ENCODE data around the gene ESPL1.

DNA sequence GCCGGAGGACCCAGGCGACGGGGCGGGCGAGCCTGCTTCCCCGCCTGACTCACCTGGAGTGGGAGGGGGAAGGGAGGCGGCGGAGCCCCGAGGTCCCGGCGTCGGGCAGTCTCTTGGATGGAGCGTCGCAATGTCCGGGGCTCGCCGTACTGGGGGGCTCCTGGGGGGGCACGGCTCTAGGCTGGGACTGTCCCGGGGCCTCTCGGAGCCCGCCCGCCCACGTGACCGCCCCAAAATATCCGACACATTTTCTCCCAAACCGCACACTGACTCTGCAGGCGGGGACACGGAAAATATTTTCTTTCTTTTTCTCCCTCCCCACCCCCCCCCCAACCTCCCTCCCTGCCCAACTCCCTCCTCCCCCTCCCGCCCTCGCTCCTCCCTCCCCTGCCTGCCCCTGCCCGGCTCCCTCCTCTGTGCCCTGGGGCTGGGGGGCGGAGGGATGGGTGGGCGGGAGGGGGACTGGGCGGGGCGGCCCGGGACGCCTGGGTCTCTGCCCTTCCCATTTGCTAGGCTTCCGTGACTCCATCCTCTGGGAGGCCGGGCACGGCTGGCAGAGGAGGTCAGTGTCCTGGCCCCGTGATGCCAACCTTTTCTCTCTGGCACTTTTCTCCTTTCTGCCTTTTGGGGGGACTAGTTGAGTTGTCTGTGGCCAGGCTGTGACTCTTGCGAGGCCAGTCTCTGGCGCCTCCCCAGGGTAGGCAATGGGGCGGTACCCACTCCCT is 36.0 kb upstream of the ESPL1 start, which contains the start of gene RARG:
- TF ChIP-seq, protein P1, sequence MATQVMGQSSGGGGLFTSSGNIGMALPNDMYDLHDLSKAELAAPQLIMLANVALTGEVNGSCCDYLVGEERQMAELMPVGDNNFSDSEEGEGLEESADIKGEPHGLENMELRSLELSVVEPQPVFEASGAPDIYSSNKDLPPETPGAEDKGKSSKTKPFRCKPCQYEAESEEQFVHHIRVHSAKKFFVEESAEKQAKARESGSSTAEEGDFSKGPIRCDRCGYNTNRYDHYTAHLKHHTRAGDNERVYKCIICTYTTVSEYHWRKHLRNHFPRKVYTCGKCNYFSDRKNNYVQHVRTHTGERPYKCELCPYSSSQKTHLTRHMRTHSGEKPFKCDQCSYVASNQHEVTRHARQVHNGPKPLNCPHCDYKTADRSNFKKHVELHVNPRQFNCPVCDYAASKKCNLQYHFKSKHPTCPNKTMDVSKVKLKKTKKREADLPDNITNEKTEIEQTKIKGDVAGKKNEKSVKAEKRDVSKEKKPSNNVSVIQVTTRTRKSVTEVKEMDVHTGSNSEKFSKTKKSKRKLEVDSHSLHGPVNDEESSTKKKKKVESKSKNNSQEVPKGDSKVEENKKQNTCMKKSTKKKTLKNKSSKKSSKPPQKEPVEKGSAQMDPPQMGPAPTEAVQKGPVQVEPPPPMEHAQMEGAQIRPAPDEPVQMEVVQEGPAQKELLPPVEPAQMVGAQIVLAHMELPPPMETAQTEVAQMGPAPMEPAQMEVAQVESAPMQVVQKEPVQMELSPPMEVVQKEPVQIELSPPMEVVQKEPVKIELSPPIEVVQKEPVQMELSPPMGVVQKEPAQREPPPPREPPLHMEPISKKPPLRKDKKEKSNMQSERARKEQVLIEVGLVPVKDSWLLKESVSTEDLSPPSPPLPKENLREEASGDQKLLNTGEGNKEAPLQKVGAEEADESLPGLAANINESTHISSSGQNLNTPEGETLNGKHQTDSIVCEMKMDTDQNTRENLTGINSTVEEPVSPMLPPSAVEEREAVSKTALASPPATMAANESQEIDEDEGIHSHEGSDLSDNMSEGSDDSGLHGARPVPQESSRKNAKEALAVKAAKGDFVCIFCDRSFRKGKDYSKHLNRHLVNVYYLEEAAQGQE (IDR thresholded peaks at IDR 0.05; ENCODE audit: borderline replicate concordance in 1 of 2, low read depth in 1 of 2, low read length in 2 of 2): no peak
- TF ChIP-seq TSC22D2 (CRISPR knock-in tag; IDR thresholded peaks at IDR 0.05; ENCODE audit: borderline replicate concordance) (no peak), EP300 (IDR thresholded peaks at IDR 0.05; ENCODE audit: low read depth in 2 of 2, low read length in 2 of 2) (no peak), EP300 (CRISPR knock-in tag; IDR thresholded peaks at IDR 0.05; ENCODE audit: borderline replicate concordance) (no peak), RXRA (CRISPR knock-in tag; IDR thresholded peaks at IDR 0.05) (no peak), ZNF670 (CRISPR knock-in tag; IDR thresholded peaks at IDR 0.05; ENCODE audit: borderline replicate concordance) (no peak), CCDC6 (CRISPR knock-in tag; IDR thresholded peaks at IDR 0.05) (no peak)
- TF ChIP-seq, protein P2, sequence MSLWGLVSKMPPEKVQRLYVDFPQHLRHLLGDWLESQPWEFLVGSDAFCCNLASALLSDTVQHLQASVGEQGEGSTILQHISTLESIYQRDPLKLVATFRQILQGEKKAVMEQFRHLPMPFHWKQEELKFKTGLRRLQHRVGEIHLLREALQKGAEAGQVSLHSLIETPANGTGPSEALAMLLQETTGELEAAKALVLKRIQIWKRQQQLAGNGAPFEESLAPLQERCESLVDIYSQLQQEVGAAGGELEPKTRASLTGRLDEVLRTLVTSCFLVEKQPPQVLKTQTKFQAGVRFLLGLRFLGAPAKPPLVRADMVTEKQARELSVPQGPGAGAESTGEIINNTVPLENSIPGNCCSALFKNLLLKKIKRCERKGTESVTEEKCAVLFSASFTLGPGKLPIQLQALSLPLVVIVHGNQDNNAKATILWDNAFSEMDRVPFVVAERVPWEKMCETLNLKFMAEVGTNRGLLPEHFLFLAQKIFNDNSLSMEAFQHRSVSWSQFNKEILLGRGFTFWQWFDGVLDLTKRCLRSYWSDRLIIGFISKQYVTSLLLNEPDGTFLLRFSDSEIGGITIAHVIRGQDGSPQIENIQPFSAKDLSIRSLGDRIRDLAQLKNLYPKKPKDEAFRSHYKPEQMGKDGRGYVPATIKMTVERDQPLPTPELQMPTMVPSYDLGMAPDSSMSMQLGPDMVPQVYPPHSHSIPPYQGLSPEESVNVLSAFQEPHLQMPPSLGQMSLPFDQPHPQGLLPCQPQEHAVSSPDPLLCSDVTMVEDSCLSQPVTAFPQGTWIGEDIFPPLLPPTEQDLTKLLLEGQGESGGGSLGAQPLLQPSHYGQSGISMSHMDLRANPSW (CRISPR knock-in tag; IDR thresholded peaks at IDR 0.05; ENCODE audit: borderline replicate concordance): no peak
- TF ChIP-seq, protein P3, sequence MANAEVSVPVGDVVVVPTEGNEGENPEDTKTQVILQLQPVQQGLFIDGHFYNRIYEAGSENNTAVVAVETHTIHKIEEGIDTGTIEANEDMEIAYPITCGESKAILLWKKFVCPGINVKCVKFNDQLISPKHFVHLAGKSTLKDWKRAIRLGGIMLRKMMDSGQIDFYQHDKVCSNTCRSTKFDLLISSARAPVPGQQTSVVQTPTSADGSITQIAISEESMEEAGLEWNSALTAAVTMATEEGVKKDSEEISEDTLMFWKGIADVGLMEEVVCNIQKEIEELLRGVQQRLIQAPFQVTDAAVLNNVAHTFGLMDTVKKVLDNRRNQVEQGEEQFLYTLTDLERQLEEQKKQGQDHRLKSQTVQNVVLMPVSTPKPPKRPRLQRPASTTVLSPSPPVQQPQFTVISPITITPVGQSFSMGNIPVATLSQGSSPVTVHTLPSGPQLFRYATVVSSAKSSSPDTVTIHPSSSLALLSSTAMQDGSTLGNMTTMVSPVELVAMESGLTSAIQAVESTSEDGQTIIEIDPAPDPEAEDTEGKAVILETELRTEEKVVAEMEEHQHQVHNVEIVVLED (CRISPR knock-in tag; IDR thresholded peaks at IDR 0.05; ENCODE audit: borderline replicate concordance): no peak
- TF ChIP-seq, protein P4, sequence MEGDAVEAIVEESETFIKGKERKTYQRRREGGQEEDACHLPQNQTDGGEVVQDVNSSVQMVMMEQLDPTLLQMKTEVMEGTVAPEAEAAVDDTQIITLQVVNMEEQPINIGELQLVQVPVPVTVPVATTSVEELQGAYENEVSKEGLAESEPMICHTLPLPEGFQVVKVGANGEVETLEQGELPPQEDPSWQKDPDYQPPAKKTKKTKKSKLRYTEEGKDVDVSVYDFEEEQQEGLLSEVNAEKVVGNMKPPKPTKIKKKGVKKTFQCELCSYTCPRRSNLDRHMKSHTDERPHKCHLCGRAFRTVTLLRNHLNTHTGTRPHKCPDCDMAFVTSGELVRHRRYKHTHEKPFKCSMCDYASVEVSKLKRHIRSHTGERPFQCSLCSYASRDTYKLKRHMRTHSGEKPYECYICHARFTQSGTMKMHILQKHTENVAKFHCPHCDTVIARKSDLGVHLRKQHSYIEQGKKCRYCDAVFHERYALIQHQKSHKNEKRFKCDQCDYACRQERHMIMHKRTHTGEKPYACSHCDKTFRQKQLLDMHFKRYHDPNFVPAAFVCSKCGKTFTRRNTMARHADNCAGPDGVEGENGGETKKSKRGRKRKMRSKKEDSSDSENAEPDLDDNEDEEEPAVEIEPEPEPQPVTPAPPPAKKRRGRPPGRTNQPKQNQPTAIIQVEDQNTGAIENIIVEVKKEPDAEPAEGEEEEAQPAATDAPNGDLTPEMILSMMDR (CRISPR knock-in tag; IDR thresholded peaks at IDR 0.05): no peak

Data from HepG2 (cell line).